HG03103 (cell line): ENCODE measurements around the gene VAMP4.
"Not testable (repeated sequence)": the region's sequence is repeated elsewhere in the genome, so short reads cannot be mapped to it uniquely, and the experiment has no call there.

Experiments
- ATAC-seq: cut with Tn5 transposase; IDR thresholded peaks from one replicate; pipeline ENCODE4 v1.9.1; 2021; ENCODE audit warnings: low read depth; ENCODE audit not compliant: unreplicated experiment

VAMP4 gene

DNA sequence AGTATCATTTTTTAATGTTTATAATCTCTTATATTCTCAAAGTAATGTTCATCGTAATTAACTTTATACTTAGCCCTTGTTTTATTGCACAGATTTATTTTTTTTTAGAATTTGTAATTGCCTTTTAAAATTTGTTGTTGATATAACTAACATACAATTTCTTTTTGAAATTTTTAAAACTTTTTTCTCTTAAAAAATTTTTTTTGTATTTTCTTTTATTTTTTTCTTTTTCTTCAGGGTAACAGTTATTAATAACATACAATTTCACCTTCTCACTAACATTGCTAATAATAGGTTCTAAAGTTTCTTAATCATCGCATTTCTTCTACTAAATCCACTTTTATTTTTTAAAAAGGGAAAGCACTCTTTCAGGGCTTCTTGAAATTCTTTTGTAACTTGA, 11.3 kb upstream of the VAMP4 start:
- ATAC-seq = no peak

DNA sequence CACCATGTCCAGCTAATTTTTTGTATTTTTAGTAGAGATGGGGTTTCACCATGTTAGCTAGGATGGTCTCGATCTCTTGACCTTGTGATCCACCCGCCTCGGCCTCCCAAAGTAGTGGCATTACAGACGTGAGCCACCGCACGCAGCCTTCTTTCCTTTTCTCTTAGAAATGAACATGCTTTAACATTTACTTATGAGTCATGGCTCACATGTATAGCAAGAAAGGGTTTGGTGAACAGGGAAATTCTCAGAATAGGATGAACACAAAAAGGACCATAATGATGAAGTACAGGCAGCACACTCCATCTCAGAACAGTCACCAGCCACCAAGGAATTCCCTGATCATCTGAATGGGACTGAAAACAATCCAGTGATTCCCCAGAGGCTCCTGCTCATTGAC, 9.4 kb upstream of the VAMP4 start:
- ATAC-seq = no peak

DNA sequence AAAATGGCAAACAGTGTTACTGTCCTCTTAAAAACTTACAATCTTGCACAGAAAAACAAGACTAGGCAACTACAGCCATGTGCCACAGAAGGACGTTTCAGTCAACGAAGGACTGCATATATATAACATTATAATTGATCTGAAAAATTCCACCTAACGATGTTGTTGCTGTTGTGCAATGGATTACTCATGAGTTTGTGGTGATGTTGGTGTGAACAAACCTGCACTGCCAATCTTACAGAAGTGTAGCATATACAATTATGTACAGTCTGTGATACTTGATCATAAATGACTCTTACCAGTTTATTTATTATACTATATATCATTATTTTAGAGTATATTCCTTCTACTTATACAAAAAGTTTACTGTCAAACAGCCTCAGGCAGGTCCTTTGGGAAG, 6.8 kb upstream of the VAMP4 start:
- no peak for ATAC-seq

DNA sequence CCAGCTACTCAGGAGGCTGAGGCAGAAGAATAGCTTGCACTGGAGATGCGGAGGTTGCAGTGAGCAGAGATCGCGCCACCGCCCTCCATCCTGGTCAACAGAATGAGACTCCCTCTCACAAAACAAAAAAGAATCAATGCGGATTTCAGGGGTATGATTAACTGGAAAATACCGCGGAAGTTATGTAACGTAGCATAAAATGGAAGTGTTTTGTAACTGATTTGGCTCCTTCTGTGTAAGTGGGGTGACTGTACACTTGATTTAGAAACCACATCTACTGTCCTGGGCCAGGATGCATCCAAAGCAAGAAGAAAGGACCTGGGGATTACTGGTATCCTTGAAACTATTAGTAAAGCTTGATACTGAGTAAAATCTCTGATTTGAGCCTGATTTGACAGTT, 3.1 kb upstream of the VAMP4 start:
- ATAC-seq = no peak

DNA sequence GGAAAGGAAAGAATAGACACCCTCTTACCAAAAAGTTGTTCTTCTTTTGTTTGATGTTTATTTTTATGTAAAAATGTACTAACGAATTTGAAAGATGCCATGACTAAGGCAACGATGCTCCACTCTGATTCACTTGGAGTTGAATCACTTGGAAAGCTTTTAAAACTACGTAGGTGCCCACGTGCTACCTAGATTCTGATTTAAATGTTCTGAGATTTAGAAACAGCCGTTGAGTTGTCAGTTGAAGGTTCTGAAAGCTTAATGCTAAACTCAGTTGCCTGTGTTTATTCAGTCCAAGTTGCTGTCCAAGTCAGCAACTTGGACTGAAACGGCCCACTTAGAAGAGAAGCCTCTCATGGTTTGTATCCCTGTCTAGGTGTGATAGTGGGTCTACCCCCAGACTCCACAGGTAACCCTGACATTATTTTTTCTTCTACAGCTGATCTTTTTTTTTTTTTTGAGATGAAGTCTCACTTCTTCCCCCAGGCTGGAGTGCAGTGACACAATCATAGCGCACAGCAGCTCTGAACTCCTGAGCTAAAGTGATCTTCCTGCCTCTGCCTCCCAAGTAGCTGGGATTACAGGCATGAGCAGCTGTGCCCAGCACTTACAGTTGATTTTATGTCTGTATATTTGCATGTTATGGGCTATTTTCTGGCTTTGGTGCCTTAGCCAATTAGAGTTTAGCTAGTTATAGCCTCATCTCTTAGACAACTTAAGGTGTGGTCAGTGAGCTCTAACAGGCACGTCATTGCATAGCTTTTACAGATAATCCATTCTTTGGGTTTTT, 1.4 kb upstream of the VAMP4 start:
- ATAC-seq = no peak

DNA sequence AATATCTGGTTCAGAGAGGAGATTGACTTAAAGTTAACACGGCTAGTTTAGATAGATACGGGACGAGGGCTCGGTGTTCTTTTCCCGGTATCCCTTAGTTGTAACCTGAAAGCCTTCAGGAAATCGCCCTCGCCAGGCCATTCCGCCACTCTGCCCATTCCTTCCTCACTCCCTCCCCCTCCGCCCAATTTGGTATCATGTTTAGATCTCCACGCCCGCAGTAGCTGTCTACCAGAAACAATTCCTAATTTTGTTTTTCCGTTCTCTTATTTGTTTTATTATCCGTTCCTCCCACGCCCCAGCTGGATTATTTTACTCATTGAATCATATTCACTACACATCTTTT, 685 bp upstream of the VAMP4 start:
- peak; percentile 3 for ATAC-seq

DNA sequence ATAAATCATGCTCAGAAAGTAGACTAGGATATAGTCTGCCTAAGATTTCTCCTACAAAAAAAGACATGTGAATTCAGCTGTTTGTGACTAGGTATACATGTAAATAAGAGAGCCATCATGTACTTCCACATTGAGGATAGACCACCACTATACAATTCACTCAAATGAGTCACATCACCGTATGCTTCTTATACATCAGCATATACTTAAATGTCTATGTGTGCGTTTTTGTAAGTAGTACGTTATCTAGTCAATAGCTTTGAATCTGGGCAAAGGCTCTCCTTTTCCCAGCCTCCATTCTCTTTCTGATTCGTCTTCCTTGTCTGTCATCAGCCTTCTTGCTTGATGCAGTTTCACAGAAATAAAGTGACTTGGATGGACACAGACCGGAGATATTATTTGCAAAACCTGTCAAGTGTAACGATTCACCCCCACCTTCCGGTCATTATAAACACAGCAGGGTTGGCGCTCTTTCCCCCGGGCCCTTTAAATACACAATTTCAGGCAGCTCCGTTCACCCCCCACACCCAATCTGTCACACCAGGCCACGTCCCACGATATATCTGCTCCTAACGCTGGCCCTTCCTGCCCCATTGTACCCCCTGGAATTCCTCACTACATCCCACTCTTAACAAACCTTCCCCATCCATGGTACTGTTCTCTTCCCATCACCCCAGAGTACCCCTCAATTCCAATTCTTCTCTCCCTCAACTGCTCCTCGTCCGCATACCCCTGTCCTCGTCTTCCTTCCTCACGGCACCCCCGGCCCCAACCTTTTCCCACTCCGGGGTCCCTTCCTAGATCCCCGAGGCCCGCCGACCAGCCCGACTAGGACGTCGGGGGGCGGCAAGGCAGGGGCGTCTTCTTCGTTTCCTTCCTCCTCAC, 636 bp downstream of the VAMP4 start:
- peak; percentile 23 for ATAC-seq

DNA sequence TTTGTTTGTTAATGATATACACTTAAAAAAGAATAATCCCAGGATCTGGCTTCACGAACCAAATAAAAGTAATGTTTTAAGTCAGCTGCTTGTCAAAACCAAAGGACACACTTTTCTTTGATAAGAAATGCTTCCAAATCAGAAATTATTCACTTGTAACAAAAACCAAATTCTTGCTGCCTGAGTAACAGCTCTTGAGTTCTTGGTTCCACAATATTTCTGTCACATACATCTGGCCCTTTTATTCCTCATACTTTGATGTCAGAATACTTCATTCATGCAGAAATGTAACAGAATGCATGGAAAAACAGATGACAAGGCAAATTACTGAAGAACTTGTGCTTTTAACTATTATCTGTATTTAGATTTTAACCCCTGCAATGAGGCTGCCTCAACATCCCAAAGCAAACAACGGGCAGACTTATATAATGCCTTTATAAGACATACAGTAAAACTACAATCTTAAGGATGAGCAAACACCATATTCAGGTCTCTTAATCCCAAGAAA, 1.5 kb downstream of the VAMP4 start:
- ATAC-seq = no peak

DNA sequence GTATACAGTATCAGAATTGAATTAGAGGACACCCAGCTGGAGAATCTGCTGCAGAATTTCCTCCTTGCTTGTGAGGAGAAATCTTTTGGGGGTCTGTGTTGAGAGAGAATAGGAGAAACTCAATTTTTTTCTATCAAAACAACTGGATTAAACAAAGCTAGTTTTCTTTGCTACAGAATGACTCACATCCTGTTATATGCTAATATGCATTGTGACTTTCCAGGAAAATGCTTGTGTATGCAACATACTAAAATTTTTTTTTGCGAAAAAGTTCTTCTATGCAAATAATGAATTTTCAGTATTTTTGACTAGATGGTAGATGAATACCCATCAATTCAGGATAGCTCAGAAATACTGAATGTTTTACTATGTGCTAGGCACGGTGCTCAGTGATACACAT, 2.2 kb downstream of the VAMP4 start:
- ATAC-seq = no peak

DNA sequence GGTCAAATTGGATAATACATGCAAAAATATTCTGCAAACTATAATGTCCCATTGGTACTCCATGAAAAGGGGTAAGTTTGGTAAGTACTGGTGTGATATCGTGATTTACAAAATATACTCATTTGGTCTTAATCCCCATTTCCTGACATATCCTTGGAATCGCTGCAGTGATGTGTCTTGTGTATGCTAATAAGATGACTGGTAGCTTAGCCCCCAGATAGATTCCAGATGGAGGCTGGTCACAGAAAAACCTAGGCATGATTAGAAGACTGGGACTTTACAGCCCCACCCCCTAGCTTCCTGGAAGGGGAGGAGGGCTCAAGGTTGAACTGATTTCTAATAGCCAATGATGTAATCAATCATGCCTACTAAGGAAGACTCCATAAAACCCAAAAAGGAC, 3.0 kb downstream of the VAMP4 start:
- no peak for ATAC-seq

DNA sequence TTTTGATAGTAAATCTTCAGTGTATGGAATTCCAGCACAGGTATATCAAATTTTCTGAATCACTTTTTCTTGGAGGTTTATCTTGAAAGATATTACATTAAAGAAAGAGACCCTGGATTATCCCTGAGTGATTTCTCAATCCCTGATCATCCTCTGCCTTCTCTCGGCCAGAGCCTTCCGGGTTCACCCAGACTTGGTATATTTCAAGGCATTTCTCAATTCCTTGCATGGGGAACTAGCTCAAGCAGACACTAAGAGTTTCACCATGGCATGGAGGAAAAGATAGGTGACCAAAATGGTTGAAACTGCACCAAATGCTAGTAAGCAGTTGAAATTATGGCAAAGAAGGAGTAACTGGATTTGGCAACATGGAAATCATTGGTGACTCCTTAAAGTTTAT, 5.7 kb downstream of the VAMP4 start:
- no peak for ATAC-seq

DNA sequence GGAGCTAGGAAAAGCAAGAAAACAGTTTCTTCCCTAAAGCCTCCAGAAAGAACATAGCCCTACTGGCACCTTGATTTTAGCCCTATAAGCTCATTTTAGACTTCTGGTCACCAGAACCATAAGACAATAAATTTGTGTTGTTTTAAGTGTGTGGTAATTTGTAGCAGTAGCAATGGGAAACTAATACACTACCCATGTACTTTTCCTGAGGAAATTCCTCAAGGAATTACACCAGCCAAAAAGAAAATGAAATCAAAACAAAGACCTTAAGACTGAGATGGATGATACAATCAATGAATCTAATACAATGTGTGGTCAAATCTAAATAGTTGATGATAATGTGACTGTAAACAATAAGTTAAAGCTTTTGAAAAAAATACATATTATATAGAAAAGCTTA, 11.8 kb downstream of the VAMP4 start:
- ATAC-seq = no peak

DNA sequence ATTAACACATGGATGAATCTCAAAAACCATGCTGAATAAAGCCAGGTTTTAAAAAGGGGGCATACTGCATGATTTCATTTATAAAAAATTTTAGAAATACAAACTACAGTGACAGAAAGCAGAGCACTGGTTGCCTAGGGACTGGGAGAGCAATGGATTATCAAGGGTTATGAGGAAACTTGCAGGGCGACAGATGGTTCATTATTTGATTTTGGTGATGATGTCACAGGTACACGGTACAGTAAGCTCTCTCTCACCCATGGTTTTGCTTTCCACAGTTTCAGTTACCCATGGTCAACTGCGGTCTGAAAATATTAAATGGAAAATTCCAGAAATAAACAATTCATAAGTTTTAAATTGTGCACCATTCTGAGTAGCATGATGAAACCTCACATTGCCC, 14.1 kb downstream of the VAMP4 start:
- no peak for ATAC-seq

DNA sequence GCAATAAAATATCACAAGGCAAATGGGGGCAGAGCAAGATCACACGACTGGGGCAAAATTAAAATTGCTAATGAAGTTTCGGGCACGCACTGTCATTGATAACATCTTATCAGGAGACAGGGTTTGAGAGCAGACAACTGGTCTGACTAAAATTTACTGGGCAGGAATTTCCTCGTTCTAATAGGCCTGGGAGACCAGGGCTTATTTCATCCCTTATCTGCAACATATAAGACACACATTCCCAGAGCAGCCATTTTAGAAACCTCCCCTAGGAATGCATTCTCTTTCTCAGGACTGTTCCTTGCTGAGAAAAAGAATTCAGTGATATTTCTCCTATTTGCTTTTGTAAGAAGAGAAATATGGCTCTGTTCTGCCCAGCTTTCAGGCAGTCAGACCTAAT, 18.7 kb downstream of the VAMP4 start:
- not testable (repeated sequence) for ATAC-seq

DNA sequence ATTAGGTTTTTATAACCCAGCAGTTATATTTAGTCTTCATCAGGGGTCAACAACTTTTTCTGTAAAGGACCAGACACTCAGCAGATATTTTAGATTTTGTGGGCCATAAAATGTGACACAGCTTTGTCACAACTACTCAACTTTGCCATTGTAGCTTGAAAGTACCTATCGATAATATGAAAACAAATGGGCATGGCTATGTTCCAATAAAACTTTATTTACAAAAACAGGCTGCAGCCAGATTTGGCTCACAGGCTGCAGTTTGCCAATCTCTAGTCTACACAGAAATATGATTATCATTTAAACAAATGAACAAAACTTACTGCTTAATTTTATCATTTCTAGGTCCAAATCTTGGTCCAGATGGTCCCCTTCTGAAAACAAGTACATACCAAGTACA, 23.0 kb downstream of the VAMP4 start:
- ATAC-seq = no peak

DNA sequence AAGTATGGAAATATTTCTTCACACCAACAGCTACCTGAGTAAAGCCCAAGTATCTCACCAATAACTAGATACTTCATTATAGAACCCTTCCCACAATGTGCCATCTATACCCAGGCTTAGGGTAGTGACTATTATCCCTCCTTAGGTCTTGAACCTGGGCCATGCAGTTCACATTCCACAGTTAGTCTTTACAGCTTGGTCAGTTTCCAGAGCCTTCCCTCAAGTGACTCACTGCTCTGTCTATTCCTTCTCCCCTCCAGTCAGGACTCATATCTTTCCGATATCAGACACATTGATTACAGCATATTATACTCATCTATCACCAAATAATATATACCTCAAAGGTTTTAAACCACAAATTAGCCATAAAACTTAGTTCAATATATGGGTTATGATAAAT, 23.6 kb downstream of the VAMP4 start:
- ATAC-seq = no peak

DNA sequence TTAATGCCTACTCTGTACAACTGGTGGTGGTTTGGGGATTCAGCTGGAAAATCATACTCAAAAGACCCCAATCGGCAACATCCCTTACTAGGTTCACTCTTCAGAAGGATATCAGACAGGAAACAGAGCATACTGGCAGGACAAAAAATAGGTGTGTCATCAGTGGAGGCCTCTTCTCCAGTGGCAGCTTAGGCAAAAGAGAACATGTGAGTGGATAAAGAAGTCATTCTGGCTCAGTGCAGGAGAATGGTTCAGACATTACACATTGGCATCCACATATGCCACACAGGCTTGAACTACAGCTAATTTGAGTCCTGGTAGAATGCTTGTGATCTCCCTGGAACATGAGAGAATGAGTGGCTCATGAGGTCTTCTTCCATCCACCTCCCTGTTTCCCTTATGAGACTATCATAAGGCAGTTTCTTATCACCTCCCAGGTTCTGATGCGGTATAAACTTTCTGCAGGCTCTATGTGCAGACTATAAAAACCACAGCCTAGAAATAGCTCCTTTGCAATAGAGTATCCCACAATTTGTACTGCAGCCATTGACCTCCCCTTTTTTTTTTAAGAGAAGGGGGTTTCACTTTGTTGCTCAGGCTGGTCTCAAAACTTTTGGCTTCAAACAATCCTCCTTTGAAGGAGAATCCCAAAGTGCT, 24.7 kb downstream of the VAMP4 start:
- ATAC-seq = no peak

DNA sequence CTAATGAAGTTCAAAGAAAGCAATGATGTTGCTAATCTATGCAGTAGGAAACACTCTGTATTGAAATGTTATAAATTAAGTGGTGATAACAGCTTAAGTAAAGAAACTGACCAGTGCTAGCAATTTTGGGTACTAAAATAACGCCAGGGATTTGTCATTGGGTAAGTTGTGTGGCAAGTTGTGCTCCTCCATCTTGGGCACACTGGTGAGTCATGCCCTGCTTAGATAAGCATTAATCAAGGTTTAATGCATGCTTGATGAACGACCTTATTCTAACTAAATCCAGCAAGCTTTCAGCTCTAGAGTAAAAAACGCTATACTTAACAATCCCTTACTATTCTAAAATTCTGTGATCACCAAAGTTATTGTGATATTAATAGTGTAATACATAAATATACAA, 25.2 kb downstream of the VAMP4 start:
- ATAC-seq = no peak

DNA sequence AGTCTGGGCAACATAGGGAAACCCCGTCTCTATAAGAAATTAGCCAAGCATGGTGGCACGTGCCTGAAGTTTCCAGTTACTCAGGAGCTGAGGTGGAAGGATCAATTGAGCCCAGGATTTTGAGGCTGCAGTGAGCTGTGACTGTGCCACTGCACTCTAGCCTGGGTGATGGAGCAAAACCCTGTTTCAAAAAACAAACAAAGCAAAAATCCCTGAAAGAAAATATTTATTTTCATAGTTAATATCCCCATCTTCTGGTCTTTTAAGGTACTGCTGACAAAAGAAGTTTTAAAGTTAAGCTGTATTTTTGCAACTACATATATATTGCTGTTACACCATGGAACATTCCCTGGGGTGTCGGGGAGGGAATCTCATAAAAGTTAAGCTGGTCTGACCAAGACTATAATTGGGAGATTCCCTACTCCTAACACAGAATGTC, 26.0 kb downstream of the VAMP4 start:
- ATAC-seq = no peak

DNA sequence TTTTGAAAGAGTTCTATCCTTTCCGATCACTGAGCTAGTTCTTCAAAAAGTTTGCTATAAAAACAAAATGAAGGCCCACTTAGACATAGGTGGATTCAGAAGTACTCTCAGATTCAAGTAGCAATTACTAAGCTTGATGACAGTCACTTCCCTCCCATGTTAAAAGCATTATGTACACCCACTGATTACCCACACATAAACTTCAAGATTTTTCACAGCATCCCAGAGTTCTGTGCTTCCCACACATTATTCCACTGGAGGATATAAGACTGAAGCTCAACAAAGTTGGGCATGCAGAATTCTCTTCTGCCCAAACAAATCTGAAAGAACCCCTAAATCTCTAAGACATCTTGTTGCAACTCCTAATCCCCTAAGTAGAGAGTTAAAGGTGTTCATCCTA, 29.5 kb downstream of the VAMP4 start:
- no peak for ATAC-seq

DNA sequence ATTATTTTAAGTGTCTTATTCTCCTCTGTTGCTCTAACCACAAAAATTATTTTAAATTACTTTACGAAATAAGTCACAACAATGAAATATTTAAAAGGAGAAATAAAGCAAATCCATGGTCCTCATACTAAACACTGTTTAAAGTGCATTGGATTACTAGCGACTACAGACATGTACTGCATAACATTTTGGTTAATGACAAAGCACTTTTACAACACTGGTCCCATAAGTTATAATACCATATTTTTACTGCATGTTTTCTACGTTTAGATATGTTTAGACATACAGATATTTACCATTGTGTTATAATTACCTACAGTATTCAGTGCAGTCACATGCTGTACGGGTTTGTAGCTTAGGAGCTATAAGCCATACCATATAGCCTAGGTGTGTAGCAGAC, 30.2 kb downstream of the VAMP4 start:
- ATAC-seq = no peak
